Panc1 (cell line): ENCODE measurements around the gene MAP3K3. TPM values are rescaled to one million over a fixed set of nuclear protein-coding genes. Genes with fewer than 3 reads are reported as not detected.

Experiments used
- ATAC-seq: fragments of 200-7000 bp; cut with Tn5 transposase; 2 replicates; pipeline ENCODE4 v1.9.1; 2020; ENCODE audit warnings: mild to moderate bottlenecking, moderate library complexity
- BruUV-seq: library from RNA; stranded (reverse); fragments of 400-500 nt; replicated peaks from 2 replicates; lab custom pipeline; 2021; lab: Mats Ljungman, UMichigan
- CTCF ChIA-PET: fragments of 300-600 bp; sonication (Branson Sonifier 250); formaldehyde crosslinking; loops from one replicate; lab custom pipeline; 2022; ENCODE audit warnings: antibody characterized with exemption; lab: Charles Lee
- POLR2A ChIA-PET: fragments of 300-600 bp; sonication (Branson Sonifier 250); formaldehyde crosslinking; loops from one replicate; lab custom pipeline; 2022; ENCODE audit warnings: antibody characterized with exemption; lab: Charles Lee
- DNase-seq: peaks from one replicate; pipeline ENCODE4 v3.0.0-alpha.2; 2010; ENCODE audit warnings: low read depth, low spot score
- H3K27ac ChIP-seq: 2 replicates; pipeline ENCODE4 v1.5.1; 2011; ENCODE audit warnings: mild to moderate bottlenecking, low read length, inconsistent platforms
- H3K27me3 ChIP-seq: fragments of 200-500 bp; sonication (Bioruptor generic); 2 replicates; pipeline ENCODE4 v1.6.0; 2014; ENCODE audit warnings: low read length, inconsistent platforms; ENCODE audit not compliant: control insufficient read depth, insufficient read depth
- H3K36me3 ChIP-seq: fragments of 200-500 bp; sonication (Bioruptor generic); 2 replicates; pipeline ENCODE4 v1.5.1; 2014; ENCODE audit warnings: inconsistent platforms, mild to moderate bottlenecking, low read length, moderate library complexity; ENCODE audit not compliant: control insufficient read depth, insufficient read depth
- H3K4me1 ChIP-seq: 2 replicates; pipeline ENCODE4 v1.5.1; 2011; ENCODE audit warnings: inconsistent platforms, mild to moderate bottlenecking, low read length, moderate library complexity; ENCODE audit not compliant: control insufficient read depth, insufficient read depth
- H3K4me3 ChIP-seq, 2 experiments: 2 replicates each; pipeline ENCODE4 v1.5.1; 2011 to 2012; ENCODE audit warnings: low read depth in 2 of 2, low read length in 2 of 2, mild to moderate bottlenecking in 2 of 2, inconsistent platforms in 1 of 2, moderate library complexity in 1 of 2
- H3K9me3 ChIP-seq: fragments of 200-500 bp; sonication (Bioruptor generic); 2 replicates; pipeline ENCODE4 v1.5.1; 2014; ENCODE audit warnings: low read depth, mild to moderate bottlenecking, inconsistent platforms, low read length, moderate library complexity; ENCODE audit not compliant: control insufficient read depth, insufficient read depth
- POLR2AphosphoS5 ChIP-seq: IDR thresholded peaks from 2 replicates; pipeline ENCODE4 v1.6.1; 2012; ENCODE audit warnings: mild to moderate bottlenecking, low read depth, low read length, moderate library complexity
- SIN3A ChIP-seq: IDR thresholded peaks from 2 replicates; pipeline ENCODE4 v1.6.1; 2012; ENCODE audit warnings: low read depth, mild to moderate bottlenecking, low read length, moderate library complexity, borderline replicate concordance; ENCODE audit not compliant: insufficient read depth
- TCF7L2 ChIP-seq: IDR thresholded peaks from 2 replicates; pipeline ENCODE4 v1.6.1; 2011; ENCODE audit warnings: mild to moderate bottlenecking, low read depth, low read length, inconsistent platforms
- in situ Hi-C: cut with HindIII; loops from 2 replicates; pipeline ENCODE4 v1.10.0; 2016; ENCODE audit warnings: low sequenced_read_pairs, low pct_unique_long_range_greater_than_20kb
- intact Hi-C: fragments of 100-400 bp; cut with micrococcal nuclease; formaldehyde crosslinking; loops from one replicate; pipeline ENCODE4 v1.10.0; 2022; ENCODE audit not compliant: unreplicated experiment
- total RNA-seq: library from RNA; stranded (reverse); gene quantifications from one replicate; pipeline ENCODE4 v1.2.1, GENCODE V29; 2021; ENCODE audit not compliant: unreplicated experiment
- TF ChIP-seq, protein P1 (sequence below), 2 experiments: IDR thresholded peaks; 2 replicates each; pipeline ENCODE4 v1.6.1; 2011 to 2012; ENCODE audit warnings: low read depth in 2 of 2, control low read depth in 1 of 2, low read length in 1 of 2, mild to moderate bottlenecking in 1 of 2, moderate library complexity in 1 of 2; ENCODE audit not compliant: insufficient read depth in 1 of 2
- TF ChIP-seq, protein P2 (sequence below): fragments of 450-650 bp; IDR thresholded peaks from 2 replicates; pipeline ENCODE4 v1.5.1; 2017; ENCODE audit warnings: mild to moderate bottlenecking

Gene MAP3K3
- total RNA-seq, 1 experiment from 2014 or later, result 22.3 TPM

DNA sequence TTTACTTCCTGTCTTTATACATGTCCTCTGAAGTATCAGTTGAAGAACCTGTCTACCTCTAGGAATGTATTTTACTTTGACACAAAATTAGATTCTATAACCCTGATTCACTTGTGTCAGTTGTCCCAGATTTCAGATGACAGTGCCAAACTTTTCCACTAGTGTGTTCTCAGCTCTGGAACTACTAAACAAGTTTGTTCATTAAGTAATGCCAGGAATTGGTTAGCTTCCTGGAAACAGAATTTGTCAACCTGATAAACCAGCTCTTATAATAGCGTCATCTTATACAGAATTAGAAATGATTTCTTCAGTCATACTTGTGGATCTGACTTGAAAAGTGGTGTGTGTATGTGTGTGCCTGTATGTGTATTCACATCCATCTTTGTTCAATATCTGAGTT, 7.4 kb downstream of the MAP3K3 start:
- no peak for DNase-seq
- in situ Hi-C loops, result no loop called here
- intact Hi-C loops, result no loop called here
- CTCF ChIA-PET, result no interaction called here
- Histone ChIP-seq H3K4me1 (peaks cover 8% of the 10 kb centered on the region), H3K27ac (no peak overlapping the region), H3K4me3 (no peak overlapping the region), H3K9me3 (no peaks in the 10 kb centered on the region), H3K36me3 (no peaks in the 10 kb centered on the region), H3K27me3 (no peaks in the 10 kb centered on the region)
- POLR2A ChIA-PET, result no interaction called here
- no TSS peak for BruUV-seq
- TF ChIP-seq, protein P1, sequence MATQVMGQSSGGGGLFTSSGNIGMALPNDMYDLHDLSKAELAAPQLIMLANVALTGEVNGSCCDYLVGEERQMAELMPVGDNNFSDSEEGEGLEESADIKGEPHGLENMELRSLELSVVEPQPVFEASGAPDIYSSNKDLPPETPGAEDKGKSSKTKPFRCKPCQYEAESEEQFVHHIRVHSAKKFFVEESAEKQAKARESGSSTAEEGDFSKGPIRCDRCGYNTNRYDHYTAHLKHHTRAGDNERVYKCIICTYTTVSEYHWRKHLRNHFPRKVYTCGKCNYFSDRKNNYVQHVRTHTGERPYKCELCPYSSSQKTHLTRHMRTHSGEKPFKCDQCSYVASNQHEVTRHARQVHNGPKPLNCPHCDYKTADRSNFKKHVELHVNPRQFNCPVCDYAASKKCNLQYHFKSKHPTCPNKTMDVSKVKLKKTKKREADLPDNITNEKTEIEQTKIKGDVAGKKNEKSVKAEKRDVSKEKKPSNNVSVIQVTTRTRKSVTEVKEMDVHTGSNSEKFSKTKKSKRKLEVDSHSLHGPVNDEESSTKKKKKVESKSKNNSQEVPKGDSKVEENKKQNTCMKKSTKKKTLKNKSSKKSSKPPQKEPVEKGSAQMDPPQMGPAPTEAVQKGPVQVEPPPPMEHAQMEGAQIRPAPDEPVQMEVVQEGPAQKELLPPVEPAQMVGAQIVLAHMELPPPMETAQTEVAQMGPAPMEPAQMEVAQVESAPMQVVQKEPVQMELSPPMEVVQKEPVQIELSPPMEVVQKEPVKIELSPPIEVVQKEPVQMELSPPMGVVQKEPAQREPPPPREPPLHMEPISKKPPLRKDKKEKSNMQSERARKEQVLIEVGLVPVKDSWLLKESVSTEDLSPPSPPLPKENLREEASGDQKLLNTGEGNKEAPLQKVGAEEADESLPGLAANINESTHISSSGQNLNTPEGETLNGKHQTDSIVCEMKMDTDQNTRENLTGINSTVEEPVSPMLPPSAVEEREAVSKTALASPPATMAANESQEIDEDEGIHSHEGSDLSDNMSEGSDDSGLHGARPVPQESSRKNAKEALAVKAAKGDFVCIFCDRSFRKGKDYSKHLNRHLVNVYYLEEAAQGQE (IDR thresholded peaks at IDR 0.05; ENCODE audit: insufficient read depth in 1 of 2, low read depth in 2 of 2, low read length in 1 of 2), result no peak
- no peak for TF ChIP-seq POLR2AphosphoS5
- TF ChIP-seq, protein P2, sequence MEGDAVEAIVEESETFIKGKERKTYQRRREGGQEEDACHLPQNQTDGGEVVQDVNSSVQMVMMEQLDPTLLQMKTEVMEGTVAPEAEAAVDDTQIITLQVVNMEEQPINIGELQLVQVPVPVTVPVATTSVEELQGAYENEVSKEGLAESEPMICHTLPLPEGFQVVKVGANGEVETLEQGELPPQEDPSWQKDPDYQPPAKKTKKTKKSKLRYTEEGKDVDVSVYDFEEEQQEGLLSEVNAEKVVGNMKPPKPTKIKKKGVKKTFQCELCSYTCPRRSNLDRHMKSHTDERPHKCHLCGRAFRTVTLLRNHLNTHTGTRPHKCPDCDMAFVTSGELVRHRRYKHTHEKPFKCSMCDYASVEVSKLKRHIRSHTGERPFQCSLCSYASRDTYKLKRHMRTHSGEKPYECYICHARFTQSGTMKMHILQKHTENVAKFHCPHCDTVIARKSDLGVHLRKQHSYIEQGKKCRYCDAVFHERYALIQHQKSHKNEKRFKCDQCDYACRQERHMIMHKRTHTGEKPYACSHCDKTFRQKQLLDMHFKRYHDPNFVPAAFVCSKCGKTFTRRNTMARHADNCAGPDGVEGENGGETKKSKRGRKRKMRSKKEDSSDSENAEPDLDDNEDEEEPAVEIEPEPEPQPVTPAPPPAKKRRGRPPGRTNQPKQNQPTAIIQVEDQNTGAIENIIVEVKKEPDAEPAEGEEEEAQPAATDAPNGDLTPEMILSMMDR, result no peak
- TF ChIP-seq SIN3A, result no peak
- TF ChIP-seq TCF7L2, result no peak
- ATAC-seq, result no peak

DNA sequence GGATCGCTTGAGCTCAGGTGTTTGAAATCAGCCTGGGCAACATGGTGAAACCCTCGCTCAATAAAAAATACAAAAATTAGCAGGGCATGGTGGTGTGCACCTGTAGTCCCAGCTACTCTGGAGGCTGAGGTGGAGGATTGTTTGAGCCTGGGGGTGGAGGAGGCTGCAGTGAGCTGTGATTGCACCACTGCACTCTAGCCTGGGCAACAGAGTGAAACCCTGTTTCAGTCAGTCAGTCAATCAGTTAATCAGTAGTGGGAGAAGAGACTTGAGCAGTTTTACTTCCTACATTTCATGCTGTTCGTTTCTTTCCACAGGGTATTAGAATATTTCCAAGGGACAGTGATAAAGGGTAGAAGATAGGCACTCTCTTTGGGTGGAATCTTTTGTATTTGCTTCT, 8.8 kb downstream of the MAP3K3 start:
- DNase-seq (no peak), ATAC-seq (no peak)
- Histone ChIP-seq H3K9me3 (no peaks in the 10 kb centered on the region), H3K27ac (no peak overlapping the region), H3K36me3 (no peaks in the 10 kb centered on the region; the same call in 1 of the 2 replicates), H3K27me3 (no peaks in the 10 kb centered on the region), H3K4me3 (no peak overlapping the region), H3K4me1 (peaks cover 4% of the 10 kb centered on the region)
- TF ChIP-seq, protein P2, result no peak
- TF ChIP-seq TCF7L2 (no peak), POLR2AphosphoS5 (no peak), SIN3A (no peak)
- TF ChIP-seq, protein P1 (IDR thresholded peaks at IDR 0.05; ENCODE audit: insufficient read depth in 1 of 2, low read depth in 2 of 2, low read length in 1 of 2), result no peak
- ChIA-PET CTCF (no interaction called here), POLR2A (no interaction called here)
- intact Hi-C loops (no loop called here), in situ Hi-C loops (no loop called here)
- no TSS peak for BruUV-seq
